GM12801 (cell line): ENCODE measurements around the gene FAM107B.

Source experiments
- TF ChIP-seq, protein P1 (sequence below): IDR thresholded peaks from one replicate; pipeline ENCODE4 v1.5.1; 2011; ENCODE audit warnings: control low read depth; ENCODE audit not compliant: insufficient read length; ENCODE audit errors: extremely low read depth

Gene FAM107B

DNA sequence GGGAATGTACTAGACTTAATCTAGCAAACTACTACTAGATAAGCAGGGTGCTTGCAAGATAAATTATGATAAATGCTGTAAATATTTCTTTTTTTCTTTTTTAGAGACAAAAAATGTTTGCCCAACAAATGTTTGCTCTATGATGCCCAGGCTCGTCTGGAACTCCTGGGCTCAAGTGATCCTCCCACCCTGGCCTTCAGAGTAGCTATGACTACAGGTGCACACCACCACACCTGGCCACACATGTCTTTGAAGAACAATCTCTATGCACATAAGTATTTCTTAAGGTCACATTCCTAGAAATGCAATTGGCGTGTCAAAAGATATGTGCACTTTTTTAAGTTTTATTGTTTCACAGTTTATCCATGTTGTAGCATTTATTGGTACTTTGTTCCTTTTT, 264.4 kb downstream of the FAM107B start:
- TF ChIP-seq, protein P1, sequence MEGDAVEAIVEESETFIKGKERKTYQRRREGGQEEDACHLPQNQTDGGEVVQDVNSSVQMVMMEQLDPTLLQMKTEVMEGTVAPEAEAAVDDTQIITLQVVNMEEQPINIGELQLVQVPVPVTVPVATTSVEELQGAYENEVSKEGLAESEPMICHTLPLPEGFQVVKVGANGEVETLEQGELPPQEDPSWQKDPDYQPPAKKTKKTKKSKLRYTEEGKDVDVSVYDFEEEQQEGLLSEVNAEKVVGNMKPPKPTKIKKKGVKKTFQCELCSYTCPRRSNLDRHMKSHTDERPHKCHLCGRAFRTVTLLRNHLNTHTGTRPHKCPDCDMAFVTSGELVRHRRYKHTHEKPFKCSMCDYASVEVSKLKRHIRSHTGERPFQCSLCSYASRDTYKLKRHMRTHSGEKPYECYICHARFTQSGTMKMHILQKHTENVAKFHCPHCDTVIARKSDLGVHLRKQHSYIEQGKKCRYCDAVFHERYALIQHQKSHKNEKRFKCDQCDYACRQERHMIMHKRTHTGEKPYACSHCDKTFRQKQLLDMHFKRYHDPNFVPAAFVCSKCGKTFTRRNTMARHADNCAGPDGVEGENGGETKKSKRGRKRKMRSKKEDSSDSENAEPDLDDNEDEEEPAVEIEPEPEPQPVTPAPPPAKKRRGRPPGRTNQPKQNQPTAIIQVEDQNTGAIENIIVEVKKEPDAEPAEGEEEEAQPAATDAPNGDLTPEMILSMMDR = no peak

DNA sequence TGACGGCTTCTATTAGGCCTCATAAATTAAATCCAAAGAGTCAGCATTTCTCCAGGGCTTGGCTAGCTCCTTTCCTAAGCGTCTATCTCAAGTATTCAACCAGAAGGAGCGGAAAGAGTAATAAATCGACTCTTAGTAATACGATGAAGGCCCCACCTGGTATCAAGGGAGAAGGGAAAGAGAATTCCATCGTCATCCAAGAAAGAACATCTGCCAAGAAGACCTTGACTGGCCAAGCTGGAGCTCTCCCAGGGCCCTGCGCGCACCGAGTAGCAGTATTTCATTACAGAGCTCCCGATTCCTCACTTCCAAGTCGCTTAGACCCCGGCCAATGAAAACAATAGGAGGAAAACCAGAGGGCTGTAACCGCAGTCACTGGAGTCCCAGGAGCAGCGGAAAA, 266.0 kb downstream of the FAM107B start:
- TF ChIP-seq, protein P1 = no peak

DNA sequence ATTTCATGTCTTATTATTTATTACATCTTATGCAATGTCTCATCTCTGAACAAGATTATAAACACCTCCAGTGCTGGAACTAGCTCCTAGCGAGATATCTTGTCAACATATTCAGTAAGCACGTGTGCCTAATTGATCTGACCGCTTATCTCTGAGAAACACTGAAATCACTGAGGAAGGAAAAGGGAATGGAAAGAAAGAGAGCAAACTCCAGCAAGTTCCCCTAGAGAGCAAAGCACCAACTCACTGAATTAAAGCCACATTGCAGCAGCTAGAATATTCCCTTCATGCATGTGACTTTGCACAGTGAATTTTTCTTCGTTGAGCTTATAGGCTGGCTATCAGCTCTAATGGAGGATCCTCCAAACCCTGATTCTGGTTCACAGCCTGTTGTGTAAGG, 266.9 kb downstream of the FAM107B start:
- TF ChIP-seq, protein P1 = no peak

DNA sequence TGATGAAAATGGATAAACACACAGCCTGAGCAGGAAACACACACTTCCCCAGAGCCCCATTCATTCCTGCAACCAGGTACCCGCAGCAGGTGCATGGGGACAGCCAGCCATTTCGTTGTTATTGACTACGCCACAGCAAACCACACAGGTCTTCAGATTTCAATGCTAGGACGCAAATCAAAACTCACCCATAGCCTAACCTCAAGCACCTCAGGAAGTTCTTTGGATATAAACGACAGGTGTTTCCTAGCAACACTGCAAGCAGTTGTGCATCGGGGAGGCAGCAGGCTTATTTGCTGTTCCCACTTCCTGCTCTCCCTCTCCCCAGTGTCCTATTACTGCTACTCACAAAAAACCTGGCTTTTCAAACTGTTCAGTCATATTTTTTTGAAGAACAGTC, 267.5 kb downstream of the FAM107B start:
- TF ChIP-seq, protein P1 = no peak

DNA sequence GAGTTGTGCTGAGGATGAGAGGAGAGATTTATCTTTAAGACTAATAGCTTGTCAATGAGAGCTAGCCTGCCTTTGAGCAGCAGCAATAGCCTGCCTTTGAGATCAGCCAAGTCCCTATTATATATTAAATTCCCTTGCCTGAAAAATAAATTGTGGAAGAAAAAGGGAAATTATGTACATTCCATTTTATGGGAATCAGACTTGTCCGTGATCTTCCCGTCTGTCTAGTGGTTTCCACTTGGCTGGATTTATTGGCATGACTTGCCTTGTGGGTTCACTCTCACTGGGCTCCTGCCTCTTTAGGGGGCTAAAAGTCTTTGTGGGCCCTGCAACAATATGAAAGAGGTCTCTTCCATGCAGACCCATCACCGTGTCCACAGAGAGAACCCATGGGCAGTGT, 272.3 kb downstream of the FAM107B start:
- TF ChIP-seq, protein P1 = no peak

DNA sequence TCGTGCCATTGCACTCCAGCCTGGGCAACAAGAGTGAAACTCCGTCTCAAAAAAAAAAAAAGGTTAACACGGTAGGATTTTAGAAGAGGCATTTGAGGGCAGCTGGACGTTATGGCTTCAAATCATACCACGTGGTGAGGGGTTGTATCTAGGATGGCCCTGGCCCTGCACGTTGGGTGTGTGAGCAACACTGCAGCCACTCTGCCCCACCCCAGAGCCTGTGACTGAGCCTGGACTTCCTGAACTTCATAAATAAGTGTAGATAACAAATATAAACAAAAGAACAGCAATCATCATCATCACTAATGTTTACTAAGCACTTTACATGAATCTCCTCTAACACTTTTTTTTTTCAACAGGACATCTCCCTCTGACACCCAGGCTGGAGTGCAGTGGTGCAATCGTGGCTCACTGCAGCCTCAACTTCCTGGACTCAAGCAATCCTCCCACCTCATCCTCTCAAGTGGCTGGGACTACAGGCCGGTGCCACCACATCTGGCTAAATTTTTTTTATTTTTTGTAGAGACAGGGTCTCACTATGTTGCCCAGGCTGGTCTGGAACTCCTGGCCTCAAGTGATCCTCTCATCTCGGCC, 274.4 kb downstream of the FAM107B start:
- TF ChIP-seq, protein P1 = no peak

DNA sequence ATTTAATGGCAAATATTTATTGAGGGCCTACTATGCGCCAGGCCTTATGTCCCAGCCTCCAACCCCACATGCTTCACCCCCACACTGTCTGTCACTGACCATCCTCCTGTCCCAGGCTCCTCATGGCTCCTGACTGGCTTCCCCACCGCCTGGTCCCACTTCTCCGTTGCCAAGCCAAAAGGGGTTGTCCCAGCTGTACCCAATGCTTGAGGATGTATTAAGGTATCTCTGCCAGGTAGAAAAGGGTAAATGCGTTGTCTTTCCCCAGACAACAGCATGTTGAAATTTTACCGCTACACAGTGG, 275.1 kb downstream of the FAM107B start:
- TF ChIP-seq, protein P1 = no peak

DNA sequence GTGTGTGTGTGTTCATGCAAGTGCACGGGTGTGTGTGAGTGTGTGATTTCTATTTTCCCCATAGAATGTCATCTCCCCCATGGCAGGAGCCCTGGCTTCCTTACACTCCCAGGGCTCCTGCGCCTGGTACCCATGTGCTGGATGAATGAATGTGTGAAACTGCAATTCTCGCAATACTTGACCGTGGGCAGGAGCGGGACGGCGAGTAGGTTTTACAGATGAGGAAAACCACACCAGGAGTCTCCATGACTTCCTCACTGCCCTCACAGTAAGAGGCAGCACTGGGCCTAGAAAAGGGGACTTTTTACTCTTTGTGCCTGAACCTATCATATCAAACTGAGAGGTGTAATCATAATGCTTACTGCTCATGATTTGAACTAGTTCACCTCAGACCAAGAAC, 276.4 kb downstream of the FAM107B start:
- TF ChIP-seq, protein P1 = no peak
